CD4-positive, alpha-beta memory T cell (primary cell): ENCODE measurements around the gene RABL3. TPM values are rescaled to one million over a fixed set of nuclear protein-coding genes. Genes with fewer than 3 reads are reported as not detected.
A peak's percentile ranks its signal among the peaks of the same experiment; 100 is the strongest.
"Not testable (repeated sequence)": the region's sequence is repeated elsewhere in the genome, so short reads cannot be mapped to it uniquely, and the experiment has no call there.

Experiments
- CTCF ChIA-PET: fragments of 350-600 bp; sonication (Branson Sonifier 250); formaldehyde crosslinking; loops from one replicate; lab custom pipeline; 2021; ENCODE audit warnings: inconsistent platforms; ENCODE audit not compliant: partially characterized antibody; lab: Charles Lee
- POLR2A ChIA-PET: fragments of 350-600 bp; sonication (Branson Sonifier 250); formaldehyde crosslinking; loops from one replicate; lab custom pipeline; 2021; ENCODE audit not compliant: partially characterized antibody; lab: Charles Lee
- DNase-seq, 5 donors: peaks; one replicate each; pipeline versions ENCODE4 v3.0.0 to v3.0.0-alpha.2; 2020 to 2022; ENCODE audit warnings: mixed read lengths in 1 of 5
- H3K27ac ChIP-seq: one replicate; pipeline ENCODE4 v1.7.0; 2013; ENCODE audit warnings: low read depth, low read length
- H3K27me3 ChIP-seq: 2 replicates; pipeline ENCODE4 v1.7.0; 2013; ENCODE audit warnings: mild to moderate bottlenecking, low read length, moderate library complexity; ENCODE audit not compliant: insufficient read depth
- H3K36me3 ChIP-seq: 2 replicates; pipeline ENCODE4 v1.7.0; 2013; ENCODE audit warnings: mild to moderate bottlenecking, low read length, moderate library complexity; ENCODE audit not compliant: insufficient read depth
- H3K4me1 ChIP-seq: 2 replicates; pipeline ENCODE4 v1.7.0; 2013; ENCODE audit warnings: mild to moderate bottlenecking, low read length, moderate library complexity; ENCODE audit not compliant: insufficient read depth
- H3K4me3 ChIP-seq, 2 donors: one replicate each; pipeline ENCODE4 v1.7.0; 2013; ENCODE audit warnings: low read length in 2 of 2, mild to moderate bottlenecking in 1 of 2
- H3K9me3 ChIP-seq, 2 donors: one replicate each; pipeline ENCODE4 v1.7.0; 2013; ENCODE audit warnings: low read length in 2 of 2, control low read depth in 1 of 2; ENCODE audit not compliant: control insufficient read depth in 1 of 2
- H3K27ac Mint-ChIP-seq, 7 donors: one replicate each; pipeline ENCODE4 v1.8.0; 2020 to 2021; ENCODE audit warnings: mixed read lengths in 7 of 7, mild to moderate bottlenecking in 6 of 7, inconsistent platforms in 3 of 7, moderate library complexity in 3 of 7
- H3K27me3 Mint-ChIP-seq, 2 donors: one replicate each; pipeline ENCODE4 v1.8.0; 2020 to 2021; ENCODE audit warnings: mixed read lengths in 2 of 2
- H3K36me3 Mint-ChIP-seq, 2 donors: one replicate each; pipeline ENCODE4 v1.8.0; 2020 to 2021; ENCODE audit warnings: mixed read lengths in 2 of 2, inconsistent platforms in 1 of 2, mild to moderate bottlenecking in 1 of 2
- H3K4me1 Mint-ChIP-seq, 4 donors: one replicate each; pipeline ENCODE4 v1.8.0; 2020 to 2021; ENCODE audit warnings: mixed read lengths in 4 of 4, mild to moderate bottlenecking in 1 of 4
- H3K4me3 Mint-ChIP-seq, 8 donors: one replicate each; pipeline ENCODE4 v1.8.0; 2020 to 2021; ENCODE audit warnings: mixed read lengths in 8 of 8, mild to moderate bottlenecking in 7 of 8, moderate library complexity in 6 of 8, inconsistent platforms in 3 of 8
- H3K9me3 Mint-ChIP-seq, 8 donors: one replicate each; pipeline ENCODE4 v1.8.0; 2020 to 2021; ENCODE audit warnings: mixed read lengths in 8 of 8, mild to moderate bottlenecking in 5 of 8, inconsistent platforms in 3 of 8, moderate library complexity in 1 of 8
- intact Hi-C: fragments of 100-400 bp; cut with micrococcal nuclease; formaldehyde crosslinking; loops from one replicate; pipeline ENCODE4 v1.15.1; 2023
- polyA plus RNA-seq, 2 donors: library from polyadenylated mRNA; unstranded; fragments of 300-500 nt; fragmentation: Illumina TruSeq; gene quantifications; one replicate each; pipeline ENCODE4 v1.2.3, GENCODE V29; 2021
- total RNA-seq, 2 experiments: library from RNA; stranded (reverse); gene quantifications; one replicate each; pipeline ENCODE4 v1.2.3, GENCODE V29; 2021

RABL3 gene
- total and polyA plus RNA-seq, 4 experiments from 2014 or later = 31.9 to 37.4 (median 33.9) TPM

GRCh38 chr3:120641696-120642246 lies 100.5 kb downstream of the RABL3 start:
- peaks cover 0 to 7% (median 0%) of the 10 kb centered on the region in 8 donors for H3K9me3 Mint-ChIP-seq
- no peak overlapping the region for H3K4me3 Mint-ChIP-seq
- ChIA-PET CTCF (interaction anchor here (0.6 to 1.6 kb wide), 2 partner anchors 8 to 151 kb away, joined by 3 read pairs; no protein-coding TSS in a partner anchor), POLR2A (interaction anchor here (0.5 kb wide), 1 partner anchor 74 kb away, joined by 3 read pairs; no protein-coding TSS in a partner anchor)
- no peaks in the 10 kb centered on the region for H3K27me3 Mint-ChIP-seq
- no peak for DNase-seq
- H3K4me1 Mint-ChIP-seq = peaks cover 6 to 17% (median 11%) of the 10 kb centered on the region in 4 donors
- H3K36me3 Mint-ChIP-seq = peaks cover 0 to 15% of the 10 kb centered on the region in 2 donors
- Histone ChIP-seq H3K36me3 (no peaks in the 10 kb centered on the region), H3K4me3 (no peak overlapping the region), H3K9me3 (no peaks in the 10 kb centered on the region), H3K27me3 (no peaks in the 10 kb centered on the region), H3K4me1 (no peaks in the 10 kb centered on the region), H3K27ac (no peak overlapping the region)
- intact Hi-C loops = no loop called here
- peak overlapping the region in 1 of 7 donors; percentile 69 for H3K27ac Mint-ChIP-seq

- no peak for DNase-seq
- H3K27me3 Mint-ChIP-seq = no peaks in the 10 kb centered on the region
- H3K36me3 ChIP-seq = no peaks in the 10 kb centered on the region
- H3K27ac ChIP-seq = no peak overlapping the region
- no peaks in the 10 kb centered on the region for H3K9me3 ChIP-seq
- CTCF ChIA-PET = no interaction called here
- POLR2A ChIA-PET = no interaction called here
- peaks cover 0 to 8% of the 10 kb centered on the region in 2 donors for H3K36me3 Mint-ChIP-seq
- no peaks in the 10 kb centered on the region for H3K27me3 ChIP-seq
- H3K9me3 Mint-ChIP-seq = peaks cover 0 to 7% (median 0%) of the 10 kb centered on the region in 8 donors
- H3K27ac Mint-ChIP-seq = peak overlapping the region in 1 of 7 donors; percentile 61
- no peak overlapping the region for H3K4me3 Mint-ChIP-seq
- H3K4me1 ChIP-seq = no peaks in the 10 kb centered on the region
- intact Hi-C loops = no loop called here
- H3K4me1 Mint-ChIP-seq = peaks cover 6 to 17% (median 11%) of the 10 kb centered on the region in 4 donors
- H3K4me3 ChIP-seq = no peak overlapping the region
Observed at GRCh38 chr3:120640231-120640630, 102.1 kb downstream of the RABL3 start.

GRCh38 chr3:120638820-120639219 lies 103.5 kb downstream of the RABL3 start:
- H3K4me1 ChIP-seq, H3K9me3 ChIP-seq, intact Hi-C loops, H3K27ac Mint-ChIP-seq, H3K9me3 Mint-ChIP-seq, H3K36me3 ChIP-seq, POLR2A ChIA-PET, H3K4me3 Mint-ChIP-seq, H3K36me3 Mint-ChIP-seq, DNase-seq, H3K27me3 ChIP-seq, CTCF ChIA-PET, H3K27ac ChIP-seq, H3K27me3 Mint-ChIP-seq, H3K4me3 ChIP-seq: not testable (repeated sequence)
- H3K4me1 Mint-ChIP-seq = peaks cover 6 to 17% (median 11%) of the 10 kb centered on the region in 4 donors

GRCh38 chr3:120637851-120638559 lies 104.3 kb downstream of the RABL3 start:
- H3K4me3 Mint-ChIP-seq = no peak overlapping the region
- POLR2A ChIA-PET = no interaction called here
- no peaks in the 10 kb centered on the region for H3K27me3 Mint-ChIP-seq
- no peaks in the 10 kb centered on the region for H3K9me3 ChIP-seq
- H3K4me1 Mint-ChIP-seq = peaks cover 6 to 17% (median 11%) of the 10 kb centered on the region in 4 donors
- H3K4me3 ChIP-seq = no peak overlapping the region
- no peaks in the 10 kb centered on the region for H3K36me3 ChIP-seq
- H3K4me1 ChIP-seq = no peaks in the 10 kb centered on the region
- H3K36me3 Mint-ChIP-seq = peaks cover 0 to 8% of the 10 kb centered on the region in 2 donors
- intact Hi-C loops = no loop called here
- peaks cover 0 to 4% (median 0%) of the 10 kb centered on the region in 8 donors for H3K9me3 Mint-ChIP-seq
- no peak for DNase-seq
- no peaks in the 10 kb centered on the region for H3K27me3 ChIP-seq
- H3K27ac Mint-ChIP-seq = peak overlapping the region in 2 of 7 donors; percentile 27 to 33
- CTCF ChIA-PET = interaction anchor here (0.7 kb wide), 1 partner anchor 12 kb away, joined by 3 read pairs; no protein-coding TSS in a partner anchor
- H3K27ac ChIP-seq = no peak overlapping the region

GRCh38 chr3:120636795-120637401 lies 105.4 kb downstream of the RABL3 start:
- no peak overlapping the region for H3K4me3 Mint-ChIP-seq

More at GRCh38 chr3:120636795-120637401, 105.4 kb downstream of the RABL3 start:
- intact Hi-C loops = no loop called here
- Mint-ChIP-seq H3K36me3 (peaks cover 0 to 8% of the 10 kb centered on the region in 2 donors), H3K27ac (no peak overlapping the region), H3K4me1 (peaks cover 6 to 17% (median 11%) of the 10 kb centered on the region in 4 donors), H3K27me3 (no peaks in the 10 kb centered on the region), H3K9me3 (peaks cover 0 to 4% (median 0%) of the 10 kb centered on the region in 8 donors)
- CTCF ChIA-PET = no interaction called here
- Histone ChIP-seq H3K36me3 (no peaks in the 10 kb centered on the region), H3K9me3 (no peaks in the 10 kb centered on the region), H3K4me1 (no peaks in the 10 kb centered on the region), H3K27ac (no peak overlapping the region), H3K4me3 (no peak overlapping the region), H3K27me3 (no peaks in the 10 kb centered on the region)
- POLR2A ChIA-PET = no interaction called here
- DNase-seq = no peak

Other genes starting within 250 kb of the RABL3 start
- 10 to 100 TPM; 82.1 to 82.8 TPM for gene NDUFB4, start 146.2 kb downstream of the RABL3 start, total RNA-seq
- 100 to 1,000 TPM; 243 to 257 TPM for gene NDUFB4, start 146.2 kb downstream of the RABL3 start, polyA plus RNA-seq
- gene HGD, start 60.3 kb downstream of the RABL3 start, total RNA-seq = 1 to 10 TPM; 2.6 to 3.0 TPM
- not detected for gene HGD, start 60.3 kb downstream of the RABL3 start, polyA plus RNA-seq
- gene GTF2E1, start 228 bp upstream of the RABL3 start, total RNA-seq = 10 to 100 TPM; 30.0 to 30.2 TPM
- 10 to 100 TPM; 15.3 to 16.1 TPM for gene GTF2E1, start 228 bp upstream of the RABL3 start, polyA plus RNA-seq
- not detected for gene STXBP5L, start 165.7 kb upstream of the RABL3 start, total RNA-seq
- not detected for gene STXBP5L, start 165.7 kb upstream of the RABL3 start, polyA plus RNA-seq